GM18907 (cell line): Measurements from ENCODE around the gene SPNS2.
"Not testable (repeated sequence)": the region's sequence is repeated elsewhere in the genome, so short reads cannot be mapped to it uniquely, and the experiment has no call there.

ENCODE experiments used
- ATAC-seq: cut with Tn5 transposase; IDR thresholded peaks from one replicate; pipeline ENCODE4 v1.9.1; 2021; ENCODE audit warnings: mild to moderate bottlenecking, moderate library complexity; ENCODE audit not compliant: unreplicated experiment

Gene SPNS2

GRCh38 chr17:4562015-4562969 lies 63.6 kb downstream of the SPNS2 start:
- no peak for ATAC-seq

- no peak for ATAC-seq
Measured at GRCh38 chr17:4565209-4566141, 66.8 kb downstream of the SPNS2 start.

- ATAC-seq, result no peak
Measured at GRCh38 chr17:4566785-4567184, 68.1 kb downstream of the SPNS2 start.

GRCh38 chr17:4569591-4569990 lies 70.9 kb downstream of the SPNS2 start:
- ATAC-seq, result no peak

GRCh38 chr17:4572131-4572530 lies 73.5 kb downstream of the SPNS2 start:
- no peak for ATAC-seq

- ATAC-seq, result no peak
Measured at GRCh38 chr17:4573115-4573514, 74.4 kb downstream of the SPNS2 start.

GRCh38 chr17:4573669-4574068 lies 75.0 kb downstream of the SPNS2 start:
- ATAC-seq, result no peak

GRCh38 chr17:4574448-4575045 lies 75.9 kb downstream of the SPNS2 start:
- ATAC-seq, result no peak

- no peak for ATAC-seq
Measured at GRCh38 chr17:4576161-4576558, 77.5 kb downstream of the SPNS2 start.

- no peak for ATAC-seq
Measured at GRCh38 chr17:4576729-4577322, 78.1 kb downstream of the SPNS2 start.

GRCh38 chr17:4577386-4577993 lies 78.8 kb downstream of the SPNS2 start:
- ATAC-seq, result no peak

- not testable (repeated sequence) for ATAC-seq
Measured at GRCh38 chr17:4578349-4578748, 79.7 kb downstream of the SPNS2 start.

- ATAC-seq, result no peak
Measured at GRCh38 chr17:4579678-4580077, 81.0 kb downstream of the SPNS2 start.

GRCh38 chr17:4580291-4580690 lies 81.6 kb downstream of the SPNS2 start:
- no peak for ATAC-seq

- ATAC-seq, result no peak
Measured at GRCh38 chr17:4582101-4582501, 83.4 kb downstream of the SPNS2 start.

GRCh38 chr17:4582691-4583090 lies 84.0 kb downstream of the SPNS2 start:
- no peak for ATAC-seq

- ATAC-seq, result no peak
Measured at GRCh38 chr17:4583206-4583605, 84.5 kb downstream of the SPNS2 start.

GRCh38 chr17:4583782-4584100 lies 85.1 kb downstream of the SPNS2 start:
- no peak for ATAC-seq

GRCh38 chr17:4584101-4584916 lies 85.6 kb downstream of the SPNS2 start, which contains the start of gene SMTNL2:
TSS of gene SMTNL2 (plus strand) at chr17:4584529. CDS start at chr17:4584606, 77 bp downstream.
- no peak for ATAC-seq
